ENCODE data around the gene TMA7B. TPM values are rescaled to one million over a fixed set of nuclear protein-coding genes. Genes with fewer than 3 reads are reported as not detected.
A peak's percentile ranks its signal among the peaks of the same experiment; 100 is the strongest.

Gene TMA7B
- total and polyA plus RNA-seq, 2 donors (not counting 1 experiment from before 2014, with no cell fraction given), result 0.85 to 1.4 TPM

GRCh38 chr22:39994041-39994565 lies 33.9 kb downstream of the TMA7B start:
- DNase-seq (peak; percentile 29), ATAC-seq (ENCODE audit: low read depth) (no peak)
- H2AFZ ChIP-seq (ENCODE audit: insufficient read depth, low read depth, low read length, poor library complexity, severe bottlenecking), result peak overlapping the region; percentile 57
- H4K20me1 ChIP-seq (ENCODE audit: control insufficient read depth, insufficient read depth, low read length, poor library complexity, severe bottlenecking), result no peaks in the 10 kb centered on the region
- H3K4me1 Mint-ChIP-seq, result peaks cover 7% of the 10 kb centered on the region
- H3K9ac ChIP-seq (ENCODE audit: low read length), result peak overlapping the region; percentile 44
- peak overlapping the region; percentile 46 for H3K4me3 Mint-ChIP-seq
- ChIA-PET POLR2A (interaction anchor here (0.7 kb wide), 1 partner anchor 1478 kb away, joined by 5 read pairs; no protein-coding TSS in a partner anchor), CTCF (interaction anchor here (1.0 to 1.2 kb wide), 2 partner anchors 31 to 460 kb away, joined by 3 to 8 read pairs; no protein-coding TSS in a partner anchor)
- H3K79me2 ChIP-seq (ENCODE audit: control insufficient read depth, insufficient read depth, low read length), result no peaks in the 10 kb centered on the region
- peaks cover 0 to 54% (median 21%) of the 10 kb centered on the region in 4 experiments for H3K27me3 ChIP-seq (replicated peaks in 1 of 4; ENCODE audit: control extremely low read depth in 1 of 4, control insufficient read depth in 3 of 4, insufficient read depth in 4 of 4, low read length in 3 of 4)
- peak overlapping the region; percentile 79 for H3K4me2 ChIP-seq (replicated peaks; ENCODE audit: low read depth, low read length, poor library complexity, severe bottlenecking)
- intact Hi-C loops (cut with micrococcal nuclease), result no loop called here
- no peak overlapping the region for H3K27ac Mint-ChIP-seq
- H3K36me3 ChIP-seq (replicated peaks in 1 of 2; ENCODE audit: control extremely low read depth in 1 of 2, control insufficient read depth in 1 of 2, extremely low read depth in 1 of 2, insufficient read depth in 2 of 2, low read length in 1 of 2), result no peaks in the 10 kb centered on the region
- 15% methylated on average over 11 of the region's 20 CpGs for WGBS (ENCODE audit: insufficient coverage)
- peaks cover 11 to 13% of the 10 kb centered on the region in 2 donors for H3K4me1 ChIP-seq (ENCODE audit: control insufficient read depth in 2 of 2, insufficient read depth in 2 of 2, low read length in 2 of 2)
- H3K27ac ChIP-seq (ENCODE audit: low read length in 2 of 2), result no peak overlapping the region
- peaks cover 0 to 4% (median 0%) of the 10 kb centered on the region in 3 donors for H3K9me3 ChIP-seq (ENCODE audit: control extremely low read depth in 1 of 3, control insufficient read depth in 2 of 3, insufficient read depth in 1 of 3, low read length in 2 of 3)
- H3K9me3 Mint-ChIP-seq (ENCODE audit: insufficient read depth), result no peaks in the 10 kb centered on the region
- peak overlapping the region in 3 of 5 experiments; percentile 8 to 37 (median 25) for H3K4me3 ChIP-seq (ENCODE audit: control extremely low read depth in 1 of 5, extremely low read depth in 1 of 5, insufficient read depth in 1 of 5, low read depth in 2 of 5, low read length in 4 of 5)
- peaks cover 43% of the 10 kb centered on the region for H3K27me3 Mint-ChIP-seq
- TF ChIP-seq CTCF (IDR thresholded peaks at IDR 0.05) (no peak), EZH2 (IDR thresholded peaks at IDR 0.05; ENCODE audit: borderline replicate concordance, insufficient read depth, low read depth, low read length, poor library complexity, severe bottlenecking) (no peak)

Data from B cell (primary cell).